Suppressor macrophage (primary cell): Measurements from ENCODE around the gene MAN2C1.
"Not testable (repeated sequence)": the region's sequence is repeated elsewhere in the genome, so short reads cannot be mapped to it uniquely, and the experiment has no call there.

Source experiments
- DNase-seq, 4 experiments: peaks; one replicate each; pipeline ENCODE4 v3.0.0-alpha.2; 2020 to 2022

MAN2C1 gene

DNA sequence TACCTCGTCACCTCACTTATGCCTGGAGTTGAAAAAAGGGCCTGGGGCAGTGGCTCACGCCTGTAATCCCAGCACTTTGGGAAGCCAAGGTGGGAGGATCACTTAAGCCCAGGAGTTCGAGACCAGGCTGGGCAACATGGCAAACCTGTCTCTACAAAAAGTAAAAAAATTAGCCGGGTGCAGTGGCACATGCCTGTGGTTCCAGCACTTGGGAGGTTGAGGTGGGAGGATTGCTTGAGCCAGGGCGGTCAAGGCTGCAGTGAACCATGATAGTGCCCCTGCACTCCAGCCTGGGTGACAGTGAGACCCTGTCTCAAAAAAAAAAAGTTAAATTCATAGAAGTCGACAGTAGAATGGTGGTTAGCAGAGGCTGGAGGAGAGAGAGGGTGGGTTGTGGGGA lies 26.2 kb downstream of the MAN2C1 start:
- DNase-seq = no peak

DNA sequence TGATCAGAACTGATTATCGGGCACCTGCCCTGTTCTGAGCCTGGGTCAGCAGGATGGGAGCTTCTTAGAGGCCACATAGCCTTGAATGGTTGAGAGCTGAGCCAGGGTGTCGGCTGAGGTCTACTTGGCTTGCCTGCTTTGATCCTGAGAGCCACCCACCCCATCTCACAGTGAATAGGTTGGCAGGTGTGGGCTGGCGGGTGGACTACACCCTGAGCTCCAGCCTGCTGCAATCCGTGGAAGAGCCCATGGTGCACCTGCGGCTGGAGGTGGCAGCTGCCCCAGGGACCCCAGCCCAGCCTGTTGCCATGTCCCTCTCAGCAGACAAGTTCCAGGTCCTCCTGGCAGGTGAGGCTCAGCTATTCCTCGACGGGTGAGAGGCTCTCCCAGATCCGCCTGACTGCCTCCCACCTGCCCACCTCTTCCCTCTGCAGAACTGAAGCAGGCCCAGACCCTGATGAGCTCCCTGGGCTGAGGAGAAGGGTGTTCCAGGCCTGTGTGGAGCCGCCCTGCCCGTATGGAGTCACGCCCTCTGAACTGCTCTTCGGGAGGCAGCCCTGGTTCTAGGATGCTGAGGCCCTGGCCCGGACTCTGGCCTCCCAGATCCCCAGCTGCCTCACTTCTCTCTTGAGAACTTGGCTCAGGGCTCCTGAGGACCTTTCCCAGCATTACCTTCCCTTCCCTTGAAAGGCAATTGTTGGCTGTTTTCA lies 28.7 kb downstream of the MAN2C1 start:
- DNase-seq = no peak

DNA sequence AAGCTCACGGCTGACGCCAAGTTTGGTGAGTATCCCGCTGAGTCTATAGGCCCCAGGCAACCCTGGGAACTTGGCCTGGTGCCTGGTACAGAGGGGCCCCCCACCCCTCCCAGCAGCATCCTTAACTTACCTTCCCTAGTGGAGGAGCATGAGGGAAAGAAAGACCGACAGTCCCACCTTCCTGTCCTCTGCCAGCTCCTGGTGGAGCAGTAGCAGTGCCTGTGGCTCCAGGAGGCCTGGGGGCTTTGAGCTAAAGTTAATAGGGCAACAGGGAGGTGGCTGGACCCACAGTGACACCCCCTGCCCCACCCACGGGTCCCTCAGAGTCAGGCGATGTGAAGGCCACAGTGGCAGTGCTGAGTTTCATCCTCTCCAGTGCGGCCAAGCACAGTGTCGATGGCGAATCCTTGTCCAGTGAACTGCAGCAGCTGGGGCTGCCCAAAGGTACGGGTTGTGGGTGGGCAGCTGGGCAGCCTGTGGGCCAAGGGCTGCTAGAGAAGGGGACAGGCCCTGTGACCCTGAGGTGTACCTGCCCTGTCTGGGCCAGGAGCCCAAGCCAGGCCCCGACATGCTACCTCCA lies 29.7 kb downstream of the MAN2C1 start:
- DNase-seq = no peak

DNA sequence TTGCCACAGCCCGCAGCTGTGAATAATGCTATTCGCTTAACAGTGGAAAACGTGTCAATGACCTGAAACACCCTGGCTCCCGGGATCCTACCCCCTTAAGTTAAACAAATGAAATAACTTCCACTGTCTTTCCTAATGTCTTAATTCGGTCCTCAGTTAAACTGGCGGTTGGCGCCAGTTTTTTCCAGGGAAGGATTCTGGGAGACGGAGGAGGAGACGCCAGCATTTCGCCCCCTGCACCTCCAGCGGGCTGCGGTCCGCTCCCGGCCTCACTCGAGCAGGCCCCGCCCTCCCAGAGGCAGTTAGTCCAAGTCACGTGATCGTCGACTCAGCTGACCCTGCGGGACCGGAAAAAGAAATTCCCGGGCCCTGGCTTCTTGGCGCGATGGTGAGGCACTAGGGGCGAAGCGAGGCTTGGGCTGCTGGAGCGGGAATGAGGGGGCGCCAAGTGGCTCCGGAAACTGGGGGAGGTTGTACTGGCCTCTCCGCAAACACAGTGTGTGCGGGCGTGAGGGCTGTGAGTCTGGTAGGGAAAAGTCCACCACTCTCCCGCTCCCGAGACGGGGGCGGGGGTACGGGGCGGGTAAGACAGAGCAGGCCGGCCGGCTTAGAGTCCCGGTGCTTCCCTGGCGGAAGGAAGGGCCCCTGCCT lies 32.6 kb downstream of the MAN2C1 start, which contains the start of gene COMMD4:
Gene COMMD4, plus strand, starts transcription at position 359 of the 651 bp plus-strand sequence. Its CDS starts 27 bp downstream, at position 386.
- peak; percentile 86 to 95 (median 92) for DNase-seq

DNA sequence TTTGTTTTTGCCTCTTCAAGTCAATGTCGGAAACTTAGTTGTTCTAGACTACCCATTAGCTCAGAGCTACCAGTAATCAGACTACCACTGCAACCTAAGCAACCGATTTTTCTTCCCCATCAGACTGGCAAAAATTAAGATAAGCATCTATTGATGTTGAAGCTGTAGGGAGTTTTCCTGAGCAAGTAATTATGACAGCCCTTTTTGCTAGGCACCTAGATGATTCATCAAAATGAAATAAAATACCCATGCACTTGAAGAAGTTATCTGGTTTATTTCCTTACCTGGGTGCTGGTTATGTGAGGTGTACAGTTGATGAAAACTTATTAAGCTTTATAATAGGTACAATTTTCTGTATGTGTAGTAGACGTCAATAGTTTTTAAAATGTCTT lies 33.1 kb downstream of the MAN2C1 start:
- DNase-seq = no peak

DNA sequence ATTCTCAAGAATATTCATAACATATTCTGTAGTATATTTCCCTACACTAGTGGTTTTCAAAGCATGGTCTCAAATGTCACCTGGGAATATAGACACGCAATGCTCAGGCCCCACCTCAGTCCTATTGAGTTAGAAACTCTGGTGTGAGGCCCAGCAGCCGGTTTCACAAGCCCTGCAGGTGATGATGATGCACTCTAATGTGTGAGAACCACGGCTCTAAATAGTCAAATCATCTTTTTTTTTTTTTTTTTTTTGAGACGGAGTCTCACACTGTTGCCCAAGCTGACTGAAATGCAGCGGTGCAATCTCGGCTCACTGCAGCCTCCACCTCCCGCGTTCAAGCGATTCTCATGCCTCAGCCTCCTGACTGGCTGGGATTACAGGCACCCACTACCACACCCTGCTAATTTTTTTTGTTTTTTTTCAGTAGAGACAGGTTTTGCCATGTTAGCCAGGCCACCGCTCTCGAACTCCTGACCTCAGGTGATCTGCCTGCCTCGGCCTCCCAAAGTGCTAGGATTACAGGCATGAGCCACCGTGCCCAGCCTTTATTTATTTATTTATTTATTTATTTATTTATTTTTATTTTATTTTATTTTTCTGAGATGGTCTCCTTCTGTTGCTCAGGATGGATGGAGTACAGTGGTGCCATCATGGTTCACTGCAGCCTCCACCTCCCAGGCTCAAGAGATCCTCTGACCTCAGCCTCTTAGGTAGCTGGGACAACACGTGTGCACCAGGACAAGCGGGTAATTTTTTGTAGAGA lies 34.6 kb downstream of the MAN2C1 start:
- DNase-seq = not testable (repeated sequence)

DNA sequence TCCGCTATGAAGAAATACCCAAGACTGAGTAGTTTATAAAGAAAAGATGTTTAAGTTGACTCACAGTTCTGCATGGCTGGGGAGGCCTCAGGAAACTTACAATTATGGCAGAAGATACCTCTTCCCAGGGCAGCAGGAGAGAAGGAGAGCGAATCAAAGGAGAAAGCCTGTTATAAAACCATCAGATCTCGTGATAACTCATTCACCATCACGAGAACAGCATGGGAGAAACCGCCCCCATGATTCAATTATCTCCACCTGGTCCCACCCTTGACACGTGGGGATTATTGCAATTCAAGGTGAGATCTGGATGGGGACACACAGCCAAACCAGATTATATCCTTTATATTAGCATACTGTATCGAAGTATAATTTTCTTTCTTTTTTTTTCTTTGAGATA lies 36.3 kb downstream of the MAN2C1 start:
- not testable (repeated sequence) for DNase-seq

DNA sequence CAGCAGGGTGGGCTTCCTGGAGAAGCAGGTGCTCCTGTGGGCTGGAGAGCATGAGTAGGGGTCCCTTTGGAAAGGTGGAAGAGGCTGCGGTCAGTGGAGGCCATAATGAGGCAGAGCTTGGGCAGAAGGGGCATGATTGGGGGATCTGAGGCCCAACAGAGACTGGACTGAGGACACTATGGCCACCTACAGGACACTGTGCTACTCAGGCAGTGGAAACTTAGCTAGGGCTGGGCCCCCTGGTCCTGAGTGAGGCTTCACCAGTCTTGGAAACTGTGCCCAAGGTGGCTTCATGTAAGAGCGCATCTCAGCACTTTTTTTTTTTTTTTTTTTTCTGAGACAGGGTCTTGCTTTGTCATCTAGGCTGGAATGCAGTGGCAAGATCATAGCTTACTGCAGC lies 38.8 kb downstream of the MAN2C1 start:
- no peak for DNase-seq

DNA sequence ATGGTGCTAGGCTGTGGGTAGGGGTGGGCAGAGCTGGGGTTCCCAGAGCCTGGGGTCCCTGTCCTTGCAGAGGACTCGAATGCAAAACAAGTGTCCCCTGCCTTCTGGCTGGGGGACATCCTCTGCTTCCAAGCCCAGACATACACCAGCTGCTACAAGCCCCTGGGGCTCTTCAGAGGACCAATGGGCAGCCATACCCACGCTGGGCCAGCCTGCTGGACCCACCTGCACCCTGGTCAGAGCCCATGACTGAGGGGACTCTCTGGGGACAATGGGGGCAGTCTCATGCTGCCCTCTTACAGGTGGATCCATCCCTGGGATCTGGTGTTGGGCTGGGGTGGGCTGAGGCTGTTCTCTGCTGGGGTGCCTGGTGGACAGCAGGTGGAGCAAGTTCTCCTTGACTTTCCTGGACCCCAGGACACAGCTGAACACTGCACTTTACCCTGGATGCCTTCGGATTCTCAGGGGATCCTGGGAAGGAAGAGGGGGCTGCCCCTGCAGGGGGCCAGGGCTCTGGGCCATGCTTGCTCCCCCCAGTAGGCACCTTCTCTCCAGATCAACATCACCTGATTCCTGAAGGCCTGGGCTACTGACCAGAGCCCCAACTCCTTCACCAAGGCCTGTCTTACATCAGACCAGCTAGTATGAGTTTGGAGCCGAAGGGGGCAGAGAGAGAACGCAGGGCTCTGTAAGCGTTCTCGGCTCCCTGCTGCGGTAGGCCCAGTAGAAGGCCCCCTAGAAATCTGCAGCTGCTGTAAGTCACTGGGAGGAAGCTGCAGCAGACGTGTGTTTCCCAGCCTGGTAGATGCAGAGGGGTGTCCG lies 39.7 kb downstream of the MAN2C1 start:
- DNase-seq = no peak

DNA sequence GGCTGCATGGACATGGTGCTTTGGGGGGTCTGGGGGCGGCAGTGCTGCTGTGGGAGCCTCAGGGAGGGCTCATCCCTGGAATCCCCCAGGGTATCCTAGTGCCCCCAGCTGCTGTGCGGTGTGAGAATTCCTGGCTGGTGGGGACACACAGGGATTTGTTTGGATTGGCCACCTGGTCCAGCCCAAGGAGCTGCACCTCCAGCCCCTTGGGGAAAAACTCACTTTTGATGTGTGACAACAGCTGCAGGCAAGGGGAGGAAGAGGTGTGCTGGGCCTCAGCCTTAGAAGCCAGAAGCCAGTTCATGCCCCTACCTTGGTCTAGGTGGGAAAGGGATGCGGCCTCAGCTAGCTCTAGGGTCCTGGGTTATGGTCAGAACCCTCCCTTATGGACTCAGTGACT lies 40.9 kb downstream of the MAN2C1 start:
- no peak for DNase-seq

DNA sequence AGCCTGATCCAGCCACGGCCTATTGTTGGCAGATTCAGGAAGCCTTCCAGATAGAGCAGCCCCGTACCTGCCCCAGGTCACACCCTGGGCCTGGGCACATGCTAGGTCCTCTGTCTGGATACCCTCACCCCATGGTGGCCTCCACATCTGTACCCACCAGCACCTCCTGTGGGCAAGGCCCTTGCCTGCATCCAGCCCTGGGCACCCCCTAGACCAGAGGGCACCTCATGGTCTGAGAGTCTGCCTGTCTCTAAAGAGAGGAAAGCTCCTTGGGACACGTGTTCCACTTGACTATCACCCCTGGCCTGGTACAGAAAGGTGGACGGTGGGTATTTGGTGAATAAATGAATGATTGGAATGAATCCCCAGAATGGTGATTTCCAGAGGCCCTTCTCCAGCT lies 41.4 kb downstream of the MAN2C1 start:
- DNase-seq = no peak

DNA sequence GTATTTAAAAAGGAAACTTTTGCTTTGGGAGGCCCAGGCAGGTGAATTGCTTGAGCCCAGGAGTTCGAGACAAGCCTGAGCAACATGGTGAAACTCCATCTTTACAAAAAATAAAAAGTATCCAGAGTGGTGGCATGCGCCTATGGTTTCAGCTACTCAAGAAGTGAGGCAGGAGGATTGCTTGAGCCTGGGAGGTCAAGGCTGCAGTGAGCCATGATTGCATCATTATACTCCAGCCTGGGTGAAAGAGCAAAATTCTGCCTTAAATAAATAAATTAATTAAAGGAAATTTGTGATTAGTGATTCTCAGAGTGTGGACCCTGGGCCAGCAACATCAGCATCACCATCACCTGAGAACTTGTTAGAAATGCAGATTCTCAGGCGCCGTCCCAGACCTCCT lies 42.5 kb downstream of the MAN2C1 start:
- DNase-seq = no peak

DNA sequence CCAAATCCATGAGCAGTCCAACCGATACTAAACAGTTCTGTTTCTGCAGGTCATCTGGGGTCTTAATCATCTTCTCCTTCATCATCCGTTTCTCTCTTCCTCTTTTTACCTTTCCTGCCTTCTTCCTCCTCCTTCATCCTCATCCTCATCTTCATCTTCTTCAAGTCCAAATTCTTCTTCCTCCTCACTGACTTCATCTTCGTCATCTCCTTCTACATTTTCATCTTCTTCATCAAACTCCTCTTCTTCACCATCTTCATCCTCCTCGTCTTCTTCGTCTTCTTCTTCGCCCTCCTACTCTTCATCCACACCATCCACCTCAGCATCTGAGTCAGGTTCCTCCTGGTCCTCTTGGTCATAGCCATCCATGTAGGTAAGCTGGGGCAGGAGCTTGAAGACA lies 46.7 kb downstream of the MAN2C1 start:
- DNase-seq = no peak

DNA sequence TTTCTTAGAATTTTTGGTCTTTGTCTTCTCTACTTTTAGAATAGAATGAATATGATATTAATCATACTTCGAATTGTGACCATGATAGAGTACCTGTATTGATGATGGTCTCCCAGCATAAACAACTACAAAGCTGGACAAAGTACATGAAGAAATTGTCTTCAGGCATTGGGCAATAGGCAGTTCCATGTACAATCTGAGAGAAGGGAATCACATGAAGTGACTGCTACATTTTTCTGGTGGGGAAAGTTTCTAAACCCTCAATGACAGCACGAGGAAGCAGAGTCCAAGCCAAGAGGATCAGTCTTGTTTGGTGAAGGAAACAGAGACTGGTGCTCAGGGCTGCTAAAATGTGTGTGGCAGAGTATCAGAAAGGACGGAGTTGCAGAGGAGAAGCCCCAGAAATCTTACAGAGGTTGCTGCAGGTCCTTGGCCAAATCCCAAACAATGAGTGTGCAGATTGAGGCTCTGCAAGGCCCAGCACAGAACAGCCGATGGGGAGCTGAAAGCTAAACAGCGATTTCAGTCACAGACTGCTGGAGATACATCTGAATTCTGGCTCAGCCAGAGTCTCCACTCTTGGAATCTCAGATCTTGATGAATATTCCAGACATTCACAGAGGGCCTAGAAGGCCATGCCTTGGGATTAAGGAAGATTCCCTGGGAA lies 49.0 kb downstream of the MAN2C1 start:
- DNase-seq = peak in 3 of 4 experiments; percentile 27 to 38 (median 30)

DNA sequence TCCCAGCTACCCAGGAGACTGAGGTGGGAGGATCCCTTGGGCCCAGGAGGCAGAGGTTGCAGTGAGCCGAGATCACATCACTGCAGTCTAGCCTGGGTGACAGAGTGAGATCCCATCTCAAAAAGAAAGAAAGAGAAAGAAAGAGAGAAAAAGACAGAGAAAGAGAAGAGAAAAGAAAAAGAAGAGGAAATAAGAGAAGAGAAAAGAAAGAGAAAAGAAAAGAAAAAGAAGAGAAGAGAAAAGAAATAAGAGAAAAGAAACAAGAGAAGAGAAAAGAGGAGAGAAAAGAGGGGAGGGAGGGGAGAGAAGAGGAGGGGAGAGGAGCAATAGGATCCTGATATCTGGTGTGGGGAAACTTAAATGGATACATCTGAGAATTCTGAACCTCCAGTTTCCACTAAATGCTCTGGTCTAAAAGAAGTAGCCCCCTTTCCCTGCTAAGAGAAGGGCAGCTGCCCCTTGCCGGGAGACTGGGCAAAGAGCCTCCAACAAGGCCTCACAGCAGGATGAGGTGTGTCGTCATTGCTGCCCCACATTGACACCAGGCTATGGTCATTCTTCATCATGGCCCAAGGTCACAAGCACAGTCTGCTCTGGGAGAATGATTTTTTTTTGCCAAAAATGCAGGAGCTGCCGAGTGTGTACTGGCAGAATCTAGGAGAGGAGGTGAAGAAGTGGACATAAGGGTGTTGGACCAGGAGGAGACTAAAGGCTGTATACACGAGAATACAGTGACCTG lies 53.7 kb downstream of the MAN2C1 start:
- no peak for DNase-seq

DNA sequence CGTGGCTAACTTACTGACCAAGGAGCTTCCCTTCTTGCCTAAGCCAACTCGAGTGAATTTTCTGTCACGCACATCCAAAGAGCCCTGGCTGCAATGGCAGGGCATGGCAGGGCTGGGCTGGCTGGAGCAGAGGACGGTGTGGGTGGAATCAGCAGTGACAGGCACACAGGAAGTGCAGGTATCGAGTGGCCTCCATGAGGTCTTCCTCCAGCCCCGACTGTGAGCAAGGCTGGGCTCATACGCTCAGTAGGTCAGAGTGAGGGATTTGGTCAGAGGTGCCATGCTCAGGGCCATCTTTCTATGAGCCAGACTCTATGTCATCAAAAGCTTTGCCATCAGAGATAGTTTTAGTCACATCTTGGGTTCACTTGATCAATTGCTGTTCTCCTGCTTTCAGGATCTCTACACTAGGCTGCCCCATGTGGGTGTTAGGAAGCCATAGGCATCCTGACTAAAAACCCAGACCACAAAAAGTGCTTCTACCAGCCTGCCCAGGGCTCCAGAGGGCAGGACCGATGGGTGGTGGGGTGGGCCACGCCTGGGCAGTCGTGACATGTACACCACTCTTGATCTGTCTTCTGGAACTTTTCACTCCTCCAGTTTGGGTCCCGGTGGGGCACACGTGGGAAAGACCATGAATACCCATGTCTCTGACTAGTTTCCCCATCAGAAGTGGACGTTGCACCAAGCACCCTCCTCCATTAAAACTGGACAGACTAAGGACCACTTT lies 55.1 kb downstream of the MAN2C1 start:
- no peak for DNase-seq

DNA sequence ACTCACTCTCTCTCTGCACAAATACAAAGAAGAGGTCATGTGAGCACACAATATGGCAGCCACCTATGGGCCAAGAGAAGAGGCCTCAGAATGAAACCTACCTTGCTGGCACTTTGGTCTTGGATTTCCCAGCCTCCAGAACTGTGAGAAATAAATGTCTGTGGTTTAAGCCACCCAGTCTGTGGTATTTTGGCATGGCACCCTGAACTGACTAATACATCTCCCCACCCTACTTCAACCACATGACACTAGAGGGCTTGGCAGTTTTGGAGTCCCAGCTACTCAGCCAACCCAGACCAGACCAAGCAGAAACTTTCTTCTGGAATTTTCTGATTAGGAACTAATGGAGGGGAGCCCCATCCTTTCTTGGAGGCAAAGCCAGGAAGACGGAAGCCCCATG lies 55.9 kb downstream of the MAN2C1 start:
- not testable (repeated sequence) for DNase-seq

DNA sequence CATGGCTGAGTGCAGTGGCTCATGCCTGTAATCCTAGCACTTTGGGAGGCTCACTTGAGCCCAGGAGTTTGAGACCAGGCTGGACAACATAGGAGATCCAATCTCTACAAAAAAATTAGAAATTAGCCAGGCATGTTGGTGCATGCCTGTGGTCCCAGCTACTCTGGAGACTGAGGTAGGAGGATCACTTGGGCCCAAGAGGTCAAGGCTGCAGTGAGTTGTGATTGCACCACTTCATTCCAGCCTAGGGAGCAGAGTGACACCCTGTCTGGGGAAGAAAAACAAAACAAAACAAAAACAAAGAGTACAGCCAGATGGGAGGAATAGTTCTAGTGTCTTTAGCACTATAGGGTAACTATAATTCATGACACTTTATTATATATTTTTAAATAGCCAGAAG lies 58.7 kb downstream of the MAN2C1 start:
- DNase-seq = no peak

DNA sequence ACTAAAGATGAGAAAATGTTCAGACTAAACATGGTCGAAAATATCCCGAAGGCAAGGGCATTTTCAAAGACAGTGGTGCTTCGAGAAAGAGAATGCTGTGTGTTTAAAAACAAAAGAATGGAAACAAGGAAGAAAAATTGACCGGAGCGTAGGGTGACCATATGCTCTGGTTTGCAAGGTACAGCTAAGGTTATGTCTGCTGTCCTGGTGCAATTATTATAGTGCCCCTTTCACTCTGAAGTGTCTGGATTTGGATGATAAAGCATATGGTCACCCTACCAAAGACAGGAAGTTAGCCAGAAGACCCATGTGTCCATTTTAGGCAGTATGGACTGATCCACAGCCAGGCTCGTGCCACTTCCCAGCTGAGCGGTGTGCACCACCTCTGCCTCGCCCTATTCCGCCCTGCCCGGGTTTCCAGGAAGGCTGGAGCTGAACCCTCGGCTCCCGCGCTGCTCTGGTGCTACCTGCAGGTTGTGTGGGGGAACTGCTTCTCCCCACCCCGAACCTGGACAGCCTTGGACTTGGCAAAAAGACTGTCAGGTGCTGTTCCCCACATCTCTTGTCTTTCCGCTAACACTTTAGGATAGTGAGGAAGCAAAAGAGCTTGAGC lies 60.5 kb downstream of the MAN2C1 start:
- peak; percentile 3 to 35 (median 22) for DNase-seq

DNA sequence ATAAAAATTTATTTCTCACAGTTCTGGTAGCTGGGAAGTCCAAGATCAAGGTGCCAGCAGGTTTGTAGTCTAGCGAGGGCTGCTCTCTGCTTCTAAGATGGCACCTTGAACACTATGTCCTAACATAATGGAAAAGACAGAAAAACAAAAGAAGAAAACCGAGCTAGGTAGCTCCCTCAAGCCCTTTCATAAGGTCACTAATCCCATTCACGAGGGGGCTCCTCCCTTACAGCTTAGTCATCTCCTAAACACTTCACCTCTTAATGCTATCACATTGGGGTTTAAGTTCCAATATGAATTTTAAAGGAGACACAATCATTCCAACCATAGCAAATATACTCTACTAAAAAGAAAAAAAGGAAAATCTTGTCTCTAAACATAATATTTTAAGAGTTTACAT lies 62.2 kb downstream of the MAN2C1 start:
- DNase-seq = no peak
